ENCODE data around the gene ACTRT3. TPM values are rescaled to one million over a fixed set of nuclear protein-coding genes. Genes with fewer than 3 reads are reported as not detected.
"Not testable (repeated sequence)": the region's sequence is repeated elsewhere in the genome, so short reads cannot be mapped to it uniquely, and the experiment has no call there.

ACTRT3 gene
- total RNA-seq, 5 donors from 2014 or later (not counting 1 experiment from before 2014, with no cell fraction given), result 0.15 to 0.28 TPM; not detected in 3

DNA sequence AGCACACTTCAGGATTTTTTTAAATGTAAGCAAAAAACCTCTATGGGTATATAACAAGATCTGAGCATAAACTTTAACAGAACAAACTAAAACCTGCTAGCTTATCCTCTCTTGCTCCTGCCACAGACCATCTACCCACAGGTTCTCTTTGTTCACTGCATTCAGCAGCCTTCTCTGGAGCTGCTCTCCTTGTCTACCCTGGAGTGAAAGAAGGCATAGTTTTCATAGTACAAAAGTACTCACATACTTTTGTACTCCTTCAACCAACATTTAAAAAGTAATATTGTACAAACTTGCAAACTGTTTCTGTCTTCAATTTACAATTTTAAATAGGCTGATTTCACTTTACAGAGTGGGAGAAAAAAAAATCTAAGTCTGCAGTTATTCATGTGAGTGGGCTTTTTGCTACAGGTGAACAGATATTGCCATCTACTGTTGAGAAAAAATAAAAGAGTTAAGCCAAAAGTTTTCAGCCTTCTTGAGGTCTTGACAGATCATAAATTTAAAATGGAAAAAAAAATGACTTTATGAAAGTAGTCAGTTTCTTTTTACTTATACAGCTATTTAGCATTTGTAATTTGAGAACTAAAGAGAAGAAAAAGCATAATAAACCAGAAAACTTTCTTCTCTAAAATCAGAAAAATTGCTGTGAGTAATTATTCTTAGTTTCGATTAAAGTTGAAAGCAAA, 24.9 kb downstream of the ACTRT3 start:
- no peaks in the 10 kb centered on the region for H3K9me3 ChIP-seq
- no peaks in the 10 kb centered on the region for H3K9me3 Mint-ChIP-seq
- POLR2A ChIA-PET, result no interaction called here
- DNase-seq (peak in 1 of 35 experiments; percentile 20), ATAC-seq (replicated peaks in 1 of 4) (no peak)
- H3K27me3 Mint-ChIP-seq, result peaks cover 32 to 35% of the 10 kb centered on the region in 2 donors
- no CpG with 5 or more reads among the region's 1 CpG for WGBS (ENCODE audit: insufficient coverage)
- no peaks in the 10 kb centered on the region for H3K4me1 ChIP-seq (ENCODE audit: control insufficient read depth in 1 of 2, extremely low read depth in 1 of 2, insufficient read depth in 2 of 2, low read length in 2 of 2)
- H3K36me3 Mint-ChIP-seq, result no peaks in the 10 kb centered on the region
- CTCF ChIA-PET, result interaction anchor here (0.5 to 1.0 kb wide), 6 partner anchors 82 to 1736 kb away, joined by 3 to 6 read pairs (median 3); no protein-coding TSS in a partner anchor
- H3K27ac ChIP-seq (ENCODE audit: low read length), result no peak overlapping the region
- H3K27me3 ChIP-seq (replicated peaks in 1 of 2; ENCODE audit: control insufficient read depth in 2 of 2, extremely low read depth in 1 of 2, insufficient read depth in 2 of 2, low read length in 1 of 2), result peaks cover 0 to 3% of the 10 kb centered on the region in 2 experiments
- peaks cover 0 to 9% (median 6%) of the 10 kb centered on the region in 3 donors for H3K4me1 Mint-ChIP-seq
- no peaks in the 10 kb centered on the region for H3K36me3 ChIP-seq (ENCODE audit: control insufficient read depth in 2 of 2, extremely low read depth in 1 of 2, insufficient read depth in 1 of 2, low read length in 1 of 2)
- H3K27ac Mint-ChIP-seq, result no peak overlapping the region
- H3K4me3 Mint-ChIP-seq, result no peak overlapping the region
- no peak overlapping the region for H3K4me3 ChIP-seq (ENCODE audit: control insufficient read depth in 1 of 2, extremely low read depth in 1 of 2, low read length in 1 of 2)

DNA sequence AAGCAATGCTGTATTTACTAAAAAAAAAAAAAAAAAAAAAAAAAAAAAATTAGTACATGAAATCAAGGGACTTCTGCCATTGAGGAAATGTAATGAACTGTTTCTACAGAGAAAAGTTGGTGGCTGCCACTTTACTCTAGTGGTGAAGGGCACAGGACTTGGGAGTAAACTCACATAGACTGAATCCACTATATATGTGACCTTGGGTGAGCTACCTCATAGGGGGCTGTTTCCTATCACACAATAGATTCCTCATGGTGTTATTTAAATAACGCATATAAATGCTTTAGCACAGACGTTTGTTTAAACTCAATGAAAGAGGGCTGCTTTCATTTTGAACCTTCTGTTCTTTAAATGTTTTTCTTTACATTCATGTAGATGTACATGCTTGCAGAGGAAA, 30.3 kb downstream of the ACTRT3 start:
- H3K36me3 ChIP-seq (ENCODE audit: control insufficient read depth in 2 of 2, extremely low read depth in 1 of 2, insufficient read depth in 1 of 2, low read length in 1 of 2), result no peaks in the 10 kb centered on the region
- ATAC-seq (replicated peaks in 1 of 4) (no peak), DNase-seq (no peak)
- no peak overlapping the region for H3K27ac Mint-ChIP-seq
- H3K4me3 Mint-ChIP-seq, result no peak overlapping the region
- WGBS (ENCODE audit: insufficient coverage), result no CpG with 5 or more reads among the region's 2 CpGs
- H3K9me3 Mint-ChIP-seq, result peaks cover 3 to 11% (median 9%) of the 10 kb centered on the region in 3 donors
- no peak overlapping the region for H3K27ac ChIP-seq (ENCODE audit: low read length)
- peaks cover 8 to 15% of the 10 kb centered on the region in 2 donors for H3K27me3 Mint-ChIP-seq
- no peaks in the 10 kb centered on the region for H3K4me1 Mint-ChIP-seq
- POLR2A ChIA-PET, result interaction anchor here in 1 of 2 donors (0.6 kb wide), 1 partner anchor 644 kb away, joined by 3 read pairs; no protein-coding TSS in a partner anchor
- no peaks in the 10 kb centered on the region for H3K9me3 ChIP-seq
- no peaks in the 10 kb centered on the region for H3K36me3 Mint-ChIP-seq
- CTCF ChIA-PET, result no interaction called here
- no peaks in the 10 kb centered on the region for H3K27me3 ChIP-seq (replicated peaks in 1 of 2; ENCODE audit: control insufficient read depth in 2 of 2, extremely low read depth in 1 of 2, insufficient read depth in 2 of 2, low read length in 1 of 2)
- no peak overlapping the region for H3K4me3 ChIP-seq (ENCODE audit: control insufficient read depth in 1 of 2, extremely low read depth in 1 of 2, low read length in 1 of 2)
- H3K4me1 ChIP-seq (ENCODE audit: control insufficient read depth in 1 of 2, extremely low read depth in 1 of 2, insufficient read depth in 2 of 2, low read length in 2 of 2), result no peaks in the 10 kb centered on the region

DNA sequence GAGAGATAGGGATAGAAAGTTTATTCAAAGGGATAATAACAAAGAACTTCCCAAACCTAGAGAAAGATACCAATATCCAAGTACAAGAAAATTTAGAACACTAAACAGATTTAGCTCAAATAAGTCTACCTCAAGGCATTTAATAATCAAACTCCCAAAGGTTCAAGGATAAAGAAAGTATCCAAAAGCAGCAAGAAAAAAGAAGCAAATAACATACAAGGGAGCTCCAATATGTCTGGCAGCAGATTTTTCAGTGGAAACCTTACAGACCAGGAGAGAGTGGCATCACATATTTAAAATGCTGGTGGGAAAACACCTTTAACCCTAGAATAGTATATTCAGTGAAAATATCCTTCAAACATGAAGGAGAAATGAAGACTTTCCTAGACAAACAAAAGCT, 37.5 kb downstream of the ACTRT3 start:
- DNase-seq; H3K27ac ChIP-seq (ENCODE audit: low read length); H3K36me3 Mint-ChIP-seq; H3K27ac Mint-ChIP-seq; H3K9me3 ChIP-seq; H3K4me3 ChIP-seq (ENCODE audit: control insufficient read depth in 1 of 2, extremely low read depth in 1 of 2, low read length in 1 of 2); H3K4me1 Mint-ChIP-seq; H3K4me1 ChIP-seq (ENCODE audit: control insufficient read depth in 1 of 2, extremely low read depth in 1 of 2, insufficient read depth in 2 of 2, low read length in 2 of 2); ATAC-seq (replicated peaks in 1 of 4); H3K36me3 ChIP-seq (ENCODE audit: control insufficient read depth in 2 of 2, extremely low read depth in 1 of 2, insufficient read depth in 1 of 2, low read length in 1 of 2); H3K4me3 Mint-ChIP-seq: not testable (repeated sequence)
- Mint-ChIP-seq H3K27me3 (peaks cover 43 to 54% of the 10 kb centered on the region in 2 donors), H3K9me3 (peaks cover 8 to 32% (median 27%) of the 10 kb centered on the region in 3 donors)
- ChIA-PET POLR2A (interaction anchor here in 1 of 2 donors (0.6 kb wide), 1 partner anchor 22 kb away, joined by 3 read pairs; no protein-coding TSS in a partner anchor), CTCF (interaction anchor here in 1 of 2 donors (0.7 kb wide), 1 partner anchor 559 kb away, joined by 3 read pairs; no protein-coding TSS in a partner anchor)
- H3K27me3 ChIP-seq (replicated peaks in 1 of 2; ENCODE audit: control insufficient read depth in 2 of 2, extremely low read depth in 1 of 2, insufficient read depth in 2 of 2, low read length in 1 of 2), result peaks cover 0 to 11% of the 10 kb centered on the region in 2 experiments

DNA sequence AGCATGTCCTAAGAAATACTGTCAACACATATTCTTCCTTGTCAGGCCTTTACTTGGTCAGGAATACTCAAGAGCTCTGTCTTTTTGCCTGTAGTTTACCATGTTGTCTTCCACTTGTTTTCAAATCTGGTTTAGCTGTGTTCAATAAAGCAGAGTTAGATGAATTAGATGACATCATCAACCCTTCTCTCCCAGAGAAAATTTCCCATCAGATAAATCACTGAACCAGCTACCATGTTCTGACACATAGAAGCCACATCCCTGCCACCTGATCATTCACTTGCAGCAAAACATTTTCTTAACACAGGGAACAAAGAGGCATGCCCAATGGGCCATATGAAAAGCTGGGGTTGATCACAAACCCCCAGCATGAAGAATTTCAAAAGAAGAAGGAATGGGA, 46.6 kb downstream of the ACTRT3 start:
- ATAC-seq (replicated peaks in 1 of 4) (no peak), DNase-seq (no peak)
- H3K36me3 Mint-ChIP-seq, result no peaks in the 10 kb centered on the region
- peaks cover 0 to 3% (median 3%) of the 10 kb centered on the region in 3 donors for H3K9me3 Mint-ChIP-seq
- no peak overlapping the region for H3K27ac Mint-ChIP-seq
- H3K4me3 Mint-ChIP-seq, result no peak overlapping the region
- ChIA-PET CTCF (no interaction called here), POLR2A (no interaction called here)
- no peak overlapping the region for H3K4me3 ChIP-seq (ENCODE audit: control insufficient read depth in 1 of 2, extremely low read depth in 1 of 2, low read length in 1 of 2)
- H3K27me3 Mint-ChIP-seq, result peaks cover 28 to 33% of the 10 kb centered on the region in 2 donors
- no peaks in the 10 kb centered on the region for H3K4me1 Mint-ChIP-seq
- no peak overlapping the region for H3K27ac ChIP-seq (ENCODE audit: low read length)
- H3K4me1 ChIP-seq (ENCODE audit: control insufficient read depth in 1 of 2, extremely low read depth in 1 of 2, insufficient read depth in 2 of 2, low read length in 2 of 2), result no peaks in the 10 kb centered on the region
- H3K36me3 ChIP-seq (ENCODE audit: control insufficient read depth in 2 of 2, extremely low read depth in 1 of 2, insufficient read depth in 1 of 2, low read length in 1 of 2), result no peaks in the 10 kb centered on the region
- H3K27me3 ChIP-seq (replicated peaks in 1 of 2; ENCODE audit: control insufficient read depth in 2 of 2, extremely low read depth in 1 of 2, insufficient read depth in 2 of 2, low read length in 1 of 2), result peaks cover 0 to 5% of the 10 kb centered on the region in 2 experiments
- no peaks in the 10 kb centered on the region for H3K9me3 ChIP-seq

DNA sequence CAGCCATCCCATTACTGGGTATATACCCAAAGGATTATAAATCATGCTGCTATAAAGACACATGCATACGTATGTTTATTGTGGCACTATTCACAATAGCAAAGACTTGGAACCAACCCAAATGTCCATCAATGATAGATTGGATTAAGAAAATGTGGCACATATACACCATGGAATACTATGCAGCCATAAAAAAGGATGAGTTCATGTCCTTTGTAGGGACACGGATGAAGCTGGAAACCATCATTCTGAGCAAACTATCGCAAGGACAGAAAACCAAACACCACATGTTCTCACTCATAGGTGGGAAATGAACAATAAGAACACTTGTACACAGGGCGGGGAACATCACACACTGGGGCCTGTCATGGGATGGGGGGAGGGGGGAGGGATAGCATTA, 50.9 kb downstream of the ACTRT3 start:
- ATAC-seq (replicated peaks in 1 of 4); H3K4me3 Mint-ChIP-seq; H3K9me3 ChIP-seq; H3K27ac Mint-ChIP-seq; H3K36me3 Mint-ChIP-seq; H3K4me3 ChIP-seq (ENCODE audit: control insufficient read depth in 1 of 2, extremely low read depth in 1 of 2, low read length in 1 of 2); H3K4me1 ChIP-seq (ENCODE audit: control insufficient read depth in 1 of 2, extremely low read depth in 1 of 2, insufficient read depth in 2 of 2, low read length in 2 of 2); DNase-seq; H3K27ac ChIP-seq (ENCODE audit: low read length); H3K36me3 ChIP-seq (ENCODE audit: control insufficient read depth in 2 of 2, extremely low read depth in 1 of 2, insufficient read depth in 1 of 2, low read length in 1 of 2); H3K9me3 Mint-ChIP-seq; H3K27me3 ChIP-seq (replicated peaks in 1 of 2; ENCODE audit: control insufficient read depth in 2 of 2, extremely low read depth in 1 of 2, insufficient read depth in 2 of 2, low read length in 1 of 2); H3K4me1 Mint-ChIP-seq; POLR2A ChIA-PET: not testable (repeated sequence)
- CTCF ChIA-PET, result interaction anchor here in 1 of 2 donors (0.8 kb wide), 1 partner anchor 1395 kb away, joined by 4 read pairs; no protein-coding TSS in a partner anchor
- peaks cover 36 to 42% of the 10 kb centered on the region in 2 donors for H3K27me3 Mint-ChIP-seq
- no CpG with 5 or more reads among the region's 4 CpGs for WGBS (ENCODE audit: insufficient coverage)

Other genes with a start within 250 kb of the ACTRT3 start
- under 1 TPM in 4 of 5 donors, not detected in 1; 0.06 to 0.48 (median 0.10) TPM for gene MECOM, start 105.8 kb downstream of the ACTRT3 start, total RNA-seq
- 10 to 100 TPM; 10.3 to 22.4 (median 12.8) TPM for gene TERC, start 4.5 kb downstream of the ACTRT3 start, total RNA-seq
- 10 to 100 TPM; 15.1 to 20.3 (median 17.6) TPM for gene MYNN, start 3.8 kb upstream of the ACTRT3 start, total RNA-seq
- gene LRRIQ4, start 43.3 kb upstream of the ACTRT3 start, total RNA-seq, result not detected
- gene LRRC34, start 43.3 kb upstream of the ACTRT3 start, total RNA-seq, result 1 to 10 TPM in 1 of 5 donors, under 1 TPM in 4; 0.28 to 1.6 (median 0.92) TPM
- not detected for gene LRRC31, start 100.4 kb upstream of the ACTRT3 start, total RNA-seq
- gene SAMD7, start 142.0 kb upstream of the ACTRT3 start, total RNA-seq, result not detected
- gene SEC62, start 197.2 kb upstream of the ACTRT3 start, total RNA-seq, result 10 to 100 TPM; 95.0 to 99.9 (median 97.2) TPM

Data from T-cell (primary cell).